HepG2 (cell line): ENCODE data around the gene SLC22A5. TPM values are rescaled to one million over a fixed set of nuclear protein-coding genes. Genes with fewer than 3 reads are reported as not detected.

Experiments used
- ERF ChIP-seq: IDR thresholded peaks from 2 replicates; pipeline ENCODE4 v1.6.1; 2018; ENCODE audit warnings: missing biosample characterization, missing genetic modification reagents
- FOSL2 ChIP-seq: sonication (generic); formaldehyde crosslinking; IDR thresholded peaks from 2 replicates; pipeline ENCODE4 v1.4.0; 2020; ENCODE audit warnings: missing genetic modification reagents
- HMG20B ChIP-seq: conservative IDR thresholded peaks from 2 replicates; pipeline ENCODE4 v1.6.1; 2016; ENCODE audit warnings: missing genetic modification reagents, missing compliant biosample characterization
- IKZF1 ChIP-seq: fragments of 450-650 bp; IDR thresholded peaks from 2 replicates; pipeline ENCODE4 v1.7.1; 2016
- NFKBIZ ChIP-seq: IDR thresholded peaks from 2 replicates; pipeline ENCODE4 v1.6.1; 2018; ENCODE audit warnings: missing genetic modification reagents, missing compliant biosample characterization
- PAXIP1 ChIP-seq: sonication (generic); formaldehyde crosslinking; conservative IDR thresholded peaks from 2 replicates; pipeline ENCODE4 v1.4.0; 2020; ENCODE audit warnings: mild to moderate bottlenecking, missing genetic modification reagents, moderate library complexity
- PLSCR1 ChIP-seq: sonication (generic); formaldehyde crosslinking; IDR thresholded peaks from 2 replicates; pipeline ENCODE4 v1.5.0; 2020; ENCODE audit warnings: missing genetic modification reagents, mild to moderate bottlenecking, borderline replicate concordance
- REXO4 ChIP-seq: sonication (generic); formaldehyde crosslinking; IDR thresholded peaks from 2 replicates; pipeline ENCODE4 v1.8.0; 2022; ENCODE audit warnings: missing genetic modification reagents, mild to moderate bottlenecking, borderline replicate concordance
- SMYD3 ChIP-seq: sonication (generic); formaldehyde crosslinking; IDR thresholded peaks from 2 replicates; pipeline ENCODE4 v1.8.1; 2023; ENCODE audit warnings: mild to moderate bottlenecking, missing genetic modification reagents
- TBP ChIP-seq: sonication (generic); formaldehyde crosslinking; IDR thresholded peaks from 2 replicates; pipeline ENCODE4 v1.5.0; 2020; ENCODE audit warnings: missing genetic modification reagents
- TRIM24 ChIP-seq: sonication (generic); formaldehyde crosslinking; IDR thresholded peaks from 2 replicates; pipeline ENCODE4 v1.8.0; 2022; ENCODE audit warnings: mild to moderate bottlenecking, missing genetic modification reagents
- TSC22D2 ChIP-seq: sonication (generic); formaldehyde crosslinking; IDR thresholded peaks from 2 replicates; pipeline ENCODE4 v1.5.1; 2020; ENCODE audit warnings: missing genetic modification reagents, mild to moderate bottlenecking, borderline replicate concordance
- YEATS4 ChIP-seq: sonication (generic); formaldehyde crosslinking; IDR thresholded peaks from 2 replicates; pipeline ENCODE4 v1.4.0; 2020; ENCODE audit warnings: missing genetic modification reagents, borderline replicate concordance
- ZFP36L2 ChIP-seq: sonication (generic); formaldehyde crosslinking; IDR thresholded peaks from 2 replicates; pipeline ENCODE4 v1.4.0; 2020; ENCODE audit warnings: missing genetic modification reagents
- ZFP91 ChIP-seq: sonication (generic); formaldehyde crosslinking; IDR thresholded peaks from 2 replicates; pipeline ENCODE4 v1.9.0; 2022; ENCODE audit warnings: missing genetic modification reagents, mild to moderate bottlenecking, borderline replicate concordance
- ZMYM4 ChIP-seq: sonication (generic); formaldehyde crosslinking; IDR thresholded peaks from 2 replicates; pipeline ENCODE4 v1.8.1; 2023; ENCODE audit warnings: mild to moderate bottlenecking, missing genetic modification reagents
- ZNF329 ChIP-seq: sonication (generic); formaldehyde crosslinking; IDR thresholded peaks from 2 replicates; pipeline ENCODE4 v1.9.0; 2021; ENCODE audit warnings: low read depth, mild to moderate bottlenecking, missing genetic modification reagents
- ZNF747 ChIP-seq: sonication (generic); formaldehyde crosslinking; IDR thresholded peaks from 2 replicates; pipeline ENCODE4 v1.8.1; 2023; ENCODE audit warnings: missing genetic modification reagents, mild to moderate bottlenecking, borderline replicate concordance
- ZNF772 ChIP-seq: sonication (generic); formaldehyde crosslinking; IDR thresholded peaks from 2 replicates; pipeline ENCODE4 v1.5.0; 2020; ENCODE audit warnings: mild to moderate bottlenecking, missing genetic modification reagents
- polyA plus RNA-seq, 8 experiments: library from polyadenylated mRNA; depleted of rRNA in 3 of 8; stranded (reverse) in 7 of 8; unstranded in 1 of 8; fragments of >200 nt; fragmentation: Illumina TruSeq in 4 of 8; extraction: Trizol in 4 of 8; gene quantifications; 2 replicates each; pipeline versions ENCODE4 v1.2.1 to v1.2.3, GENCODE V29; 2011 to 2016; ENCODE audit warnings: low read depth in 4 of 8, missing spikeins in 1 of 8, mixed read lengths in 1 of 8; ENCODE audit not compliant: insufficient read depth in 1 of 8
- total RNA-seq, 5 experiments: library from RNA; depleted of rRNA; stranded (reverse); fragments of >200 nt; fragmentation: Illumina TruSeq; extraction: Trizol; gene quantifications; 2 replicates each; pipeline ENCODE4 v1.2.3, GENCODE V29; 2016; ENCODE audit warnings: low read depth in 1 of 5
- TF ChIP-seq, protein P1 (sequence below): sonication (generic); formaldehyde crosslinking; IDR thresholded peaks from 2 replicates; pipeline ENCODE4 v1.8.1; 2023; ENCODE audit warnings: mild to moderate bottlenecking, inconsistent platforms, moderate library complexity, missing genetic modification reagents, borderline replicate concordance
- TF ChIP-seq, protein P2 (sequence below): sonication (generic); formaldehyde crosslinking; IDR thresholded peaks from 2 replicates; pipeline ENCODE4 v1.4.0; 2020; ENCODE audit warnings: missing genetic modification reagents
- TF ChIP-seq, protein P3 (sequence below): sonication (generic); formaldehyde crosslinking; IDR thresholded peaks from 2 replicates; pipeline ENCODE4 v1.4.0; 2020; ENCODE audit warnings: missing genetic modification reagents

The SLC22A5 gene
- total and polyA plus RNA-seq, 2 of the 13 experiments (the other 11 are each of a cell fraction or from before 2014, with no cell fraction given), result 7.1 to 15.1 TPM

DNA sequence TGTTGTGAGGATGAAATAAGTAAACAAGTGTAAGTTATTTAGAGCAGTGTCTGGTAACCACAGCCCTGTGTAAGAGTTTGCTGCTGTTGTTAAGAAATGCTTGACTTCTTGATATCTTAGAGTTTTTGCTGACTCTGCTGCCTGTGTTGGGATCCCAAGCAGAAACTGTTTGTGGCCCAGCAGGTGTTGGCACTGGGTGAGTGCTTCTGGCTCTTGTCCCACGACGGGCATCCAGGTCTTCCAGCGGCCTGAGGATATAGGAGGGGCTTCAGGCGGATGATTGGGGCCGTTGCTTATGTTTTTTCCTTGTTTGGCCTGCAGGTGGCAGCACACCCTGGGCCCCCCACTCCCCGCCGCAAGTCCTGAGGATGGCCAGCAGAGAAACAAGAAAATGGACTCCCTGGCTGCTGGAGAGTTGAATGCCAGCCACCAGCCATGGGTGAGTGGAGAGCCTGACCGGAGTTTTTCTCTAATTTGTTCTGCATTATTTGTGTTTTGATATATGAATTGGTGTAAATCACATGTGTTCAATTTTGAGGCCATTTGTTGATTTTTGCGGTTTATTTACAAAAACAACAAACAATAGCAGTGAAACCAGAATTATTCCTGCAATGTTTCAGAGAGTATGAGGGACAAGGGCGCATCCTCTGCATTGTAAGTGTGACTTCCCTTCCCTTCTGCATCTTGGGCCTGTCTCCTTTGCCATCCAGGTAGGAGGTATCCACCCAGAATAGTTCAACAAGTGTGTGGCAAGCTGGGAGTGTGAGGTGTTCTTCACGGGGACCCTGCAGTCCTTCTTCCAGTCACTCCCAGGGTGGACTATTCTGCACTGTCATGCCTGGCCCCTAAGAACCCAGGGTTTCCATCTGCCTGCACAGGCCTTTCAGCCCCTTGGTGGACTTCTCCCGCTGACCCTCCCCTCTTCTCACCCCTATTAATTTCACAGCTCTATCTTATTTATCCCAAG, 50.3 kb downstream of the SLC22A5 start (continued):
- TF ChIP-seq ZMYM4 (CRISPR knock-in tag), result no peak; the same call in 1 of the 2 replicates
- TF ChIP-seq SMYD3, result no peak
- TF ChIP-seq ZNF772 (CRISPR knock-in tag), result no peak
- no peak for TF ChIP-seq HMG20B (CRISPR knock-in tag)
- no peak for TF ChIP-seq PAXIP1 (CRISPR knock-in tag)
- TF ChIP-seq, protein P1, sequence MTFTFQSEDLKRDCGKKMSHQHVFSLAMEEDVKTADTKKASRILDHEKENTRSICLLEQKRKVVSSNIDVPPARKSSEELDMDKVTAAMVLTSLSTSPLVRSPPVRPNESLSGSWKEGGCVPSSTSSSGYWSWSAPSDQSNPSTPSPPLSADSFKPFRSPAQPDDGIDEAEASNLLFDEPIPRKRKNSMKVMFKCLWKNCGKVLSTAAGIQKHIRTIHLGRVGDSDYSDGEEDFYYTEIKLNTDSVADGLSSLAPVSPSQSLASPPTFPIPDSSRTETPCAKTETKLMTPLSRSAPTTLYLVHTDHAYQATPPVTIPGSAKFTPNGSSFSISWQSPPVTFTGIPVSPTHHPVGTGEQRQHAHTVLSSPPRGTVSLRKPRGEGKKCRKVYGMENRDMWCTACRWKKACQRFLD (CRISPR knock-in tag), result no peak
- no peak for TF ChIP-seq TSC22D2 (CRISPR knock-in tag)
- 0 out of 2 replicates have a peak, but pooled peaks have one; percentile 20 for TF ChIP-seq YEATS4
- TF ChIP-seq IKZF1, result no peak
- TF ChIP-seq TRIM24, result no peak
- TF ChIP-seq, protein P2, sequence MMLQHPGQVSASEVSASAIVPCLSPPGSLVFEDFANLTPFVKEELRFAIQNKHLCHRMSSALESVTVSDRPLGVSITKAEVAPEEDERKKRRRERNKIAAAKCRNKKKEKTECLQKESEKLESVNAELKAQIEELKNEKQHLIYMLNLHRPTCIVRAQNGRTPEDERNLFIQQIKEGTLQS (CRISPR knock-in tag), result no peak
- no peak for TF ChIP-seq ZNF747 (CRISPR knock-in tag)
- TF ChIP-seq FOSL2 (CRISPR knock-in tag), result no peak
- TF ChIP-seq ZFP91 (CRISPR knock-in tag), result no peak; the same call in 1 of the 2 replicates
- no peak for TF ChIP-seq NFKBIZ
- TF ChIP-seq REXO4, result no peak
- TF ChIP-seq, protein P3, sequence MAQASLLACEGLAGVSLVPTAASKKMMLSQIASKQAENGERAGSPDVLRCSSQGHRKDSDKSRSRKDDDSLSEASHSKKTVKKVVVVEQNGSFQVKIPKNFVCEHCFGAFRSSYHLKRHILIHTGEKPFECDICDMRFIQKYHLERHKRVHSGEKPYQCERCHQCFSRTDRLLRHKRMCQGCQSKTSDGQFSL, result peak; percentile 79
- 0 out of 2 replicates have a peak, but pooled peaks have one; percentile 39 for TF ChIP-seq ERF (CRISPR knock-in tag)
- TF ChIP-seq TBP (CRISPR knock-in tag), result no peak
- no peak for TF ChIP-seq PLSCR1 (CRISPR knock-in tag)
- no peak for TF ChIP-seq ZFP36L2
- TF ChIP-seq ZNF329 (CRISPR knock-in tag), result no peak
